Mammary epithelial cell (primary cell): Measurements from ENCODE around the gene GLRA3.

ENCODE experiments used
- CTCF ChIP-seq, 2 donors: IDR thresholded peaks in 1 of 2; conservative IDR thresholded peaks in 1 of 2; 2 replicates each; pipeline ENCODE4 v1.5.1; 2011 to 2012; ENCODE audit warnings: inconsistent platforms in 2 of 2, low read length in 2 of 2, mild to moderate bottlenecking in 2 of 2, control low read depth in 1 of 2, low read depth in 1 of 2; ENCODE audit not compliant: insufficient read depth in 1 of 2; ENCODE audit errors: extremely low read depth in 1 of 2
- EZH2 ChIP-seq: IDR thresholded peaks from 2 replicates; pipeline ENCODE4 v1.6.1; 2012; ENCODE audit warnings: low read length, inconsistent platforms, borderline replicate concordance

DNA sequence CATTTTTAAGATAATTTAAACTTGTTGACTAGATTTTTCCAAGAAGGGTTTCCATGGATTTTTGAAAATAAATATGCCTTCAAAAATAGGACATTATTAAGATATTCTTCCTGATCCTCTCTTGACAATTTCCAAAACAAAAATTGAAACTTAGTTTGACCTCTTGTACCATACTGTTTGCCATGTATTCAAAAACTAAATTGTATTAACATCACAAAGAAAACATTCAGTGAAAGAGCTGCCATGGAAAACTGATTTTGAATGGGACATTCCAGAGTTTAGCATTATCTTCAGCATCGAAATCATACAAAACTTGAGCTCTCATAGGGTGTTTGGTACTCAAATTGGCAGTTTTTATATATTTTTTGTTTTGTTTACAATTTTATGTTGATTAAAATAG lies 238.7 kb downstream of the GLRA3 start:
- TF ChIP-seq CTCF (conservative IDR thresholded peaks at IDR 0.05 in 1 of 2, IDR thresholded peaks at IDR 0.05 in 1 of 2; ENCODE audit: extremely low read depth in 1 of 2, insufficient read depth in 1 of 2, low read depth in 1 of 2, low read length in 2 of 2) (no peak), EZH2 (no peak)
